OCI-LY1 (cell line): Measurements from ENCODE around the gene RPL4.

Source experiments
- CTCF ChIP-seq: fragments of 200-600 bp; sonication (generic), shearing (Covaris generic); IDR thresholded peaks from 2 replicates; pipeline ENCODE4 v1.5.1; 2017; ENCODE audit warnings: mild to moderate bottlenecking, antibody characterized with exemption, low read length, moderate library complexity, mixed read lengths
- EZH2 ChIP-seq: fragments of 200-600 bp; sonication (generic), shearing (Covaris generic); IDR thresholded peaks from 2 replicates; pipeline ENCODE4 v1.8.0; 2017; ENCODE audit warnings: borderline replicate concordance, mixed run types, mild to moderate bottlenecking, antibody characterized with exemption, low read length, moderate library complexity, mixed read lengths

- no peak for TF ChIP-seq CTCF
- no peak for TF ChIP-seq EZH2
Observed at GRCh38 chr15:66514586-66514985, 9.9 kb upstream of the RPL4 start.
